GM18909 (cell line): ENCODE data around the gene SERPINI1.
A peak's percentile ranks its signal among the peaks of the same experiment; 100 is the strongest.
"Not testable (repeated sequence)": the region's sequence is repeated elsewhere in the genome, so short reads cannot be mapped to it uniquely, and the experiment has no call there.

Experiments
- ATAC-seq: cut with Tn5 transposase; IDR thresholded peaks from one replicate; pipeline ENCODE4 v1.9.1; 2021; ENCODE audit warnings: mild to moderate bottlenecking; ENCODE audit not compliant: unreplicated experiment, poor library complexity

The SERPINI1 gene

DNA sequence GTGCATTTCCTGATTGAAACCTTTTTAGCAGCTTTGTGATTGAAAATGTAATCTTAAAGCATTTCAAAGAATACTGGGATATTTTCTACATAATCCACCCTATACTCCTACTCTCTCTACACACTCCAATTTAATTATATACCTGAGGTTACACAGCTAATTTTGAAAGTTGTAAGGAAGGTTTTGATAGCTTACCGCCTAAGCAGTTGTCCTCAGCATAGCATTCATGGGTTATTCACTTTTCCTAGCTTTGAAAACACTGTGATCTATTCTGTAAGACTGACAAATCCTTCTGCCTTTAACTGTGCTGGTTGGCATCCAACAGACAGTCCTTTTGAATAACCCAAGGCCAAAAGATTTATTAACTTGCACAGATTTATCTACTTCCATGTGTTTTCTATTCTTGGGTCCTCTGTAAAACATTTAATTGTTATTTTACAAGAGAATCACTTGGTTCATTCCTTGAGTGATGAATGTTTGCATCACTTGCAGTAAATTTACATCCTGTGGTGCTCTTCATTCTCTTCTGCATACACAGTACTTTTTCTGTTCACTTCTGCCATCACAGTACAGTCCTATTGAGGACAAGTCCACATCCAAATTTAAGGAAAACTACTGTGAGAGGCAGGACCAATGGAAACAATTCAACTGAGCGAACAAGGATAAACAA, 44.8 kb downstream of the SERPINI1 start:
- no peak for ATAC-seq

GRCh38 chr3:167783781-167784180, 48.3 kb downstream of the SERPINI1 start:
- no peak for ATAC-seq

DNA sequence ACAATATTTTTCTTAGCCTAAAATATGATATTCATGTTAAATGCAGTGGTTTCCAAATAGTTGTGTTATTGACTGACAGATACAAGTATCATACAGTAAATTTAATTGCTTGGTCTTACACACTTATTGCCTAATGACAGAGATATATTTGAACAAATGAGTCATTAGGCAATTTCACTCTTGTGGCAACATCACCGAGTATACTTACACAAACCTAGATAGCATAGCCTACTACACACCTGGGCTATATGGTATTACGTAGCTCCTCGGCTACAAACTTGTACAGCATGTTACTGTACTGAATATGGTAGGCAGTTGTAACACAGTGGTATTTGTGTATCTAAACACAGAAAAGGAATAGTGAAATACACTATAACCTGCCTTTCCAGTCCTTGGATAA, 50.3 kb downstream of the SERPINI1 start:
- no peak for ATAC-seq

DNA sequence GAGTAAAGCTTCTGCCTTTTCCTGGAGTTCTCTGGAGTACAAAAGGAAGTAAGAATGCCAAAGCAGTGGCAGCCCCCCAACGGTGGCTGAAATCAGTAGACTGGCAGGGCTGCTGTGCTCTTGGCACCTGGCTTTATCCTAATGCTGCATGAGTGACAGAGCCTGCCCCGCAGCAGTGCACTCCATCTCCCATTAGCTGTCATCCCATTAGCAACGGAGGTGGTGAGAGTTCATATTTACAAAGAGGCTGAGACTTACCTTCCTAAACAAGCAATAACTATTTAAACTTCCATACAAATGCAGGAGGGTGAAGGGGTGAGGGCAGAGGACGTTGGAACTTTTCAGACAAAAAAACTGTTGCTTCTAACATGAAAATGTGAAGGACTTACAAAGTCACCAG, 51.9 kb downstream of the SERPINI1 start:
- no peak for ATAC-seq

GRCh38 chr3:167798443-167798842, 62.9 kb downstream of the SERPINI1 start:
- peak; percentile 79 for ATAC-seq

GRCh38 chr3:167808910-167809309, 73.4 kb downstream of the SERPINI1 start:
- ATAC-seq, result no peak

DNA sequence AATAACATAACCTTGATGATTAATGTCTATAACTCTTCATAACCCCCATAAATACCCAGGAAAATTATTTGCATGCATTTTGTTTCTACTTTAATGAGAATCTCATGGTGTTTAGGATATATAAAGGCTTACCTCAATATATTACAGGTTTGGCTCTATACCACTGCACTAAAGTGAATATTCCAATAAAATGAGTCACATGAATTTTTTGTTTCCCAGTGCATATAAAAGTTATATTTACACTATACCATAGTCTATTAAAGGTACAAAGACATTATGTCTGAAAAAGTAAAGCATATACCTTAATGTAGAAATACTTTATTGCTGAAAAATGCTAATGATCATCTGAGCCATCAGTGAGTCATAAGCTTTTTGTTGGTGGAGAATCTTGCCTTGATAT, 74.7 kb downstream of the SERPINI1 start:
- ATAC-seq, result no peak

DNA sequence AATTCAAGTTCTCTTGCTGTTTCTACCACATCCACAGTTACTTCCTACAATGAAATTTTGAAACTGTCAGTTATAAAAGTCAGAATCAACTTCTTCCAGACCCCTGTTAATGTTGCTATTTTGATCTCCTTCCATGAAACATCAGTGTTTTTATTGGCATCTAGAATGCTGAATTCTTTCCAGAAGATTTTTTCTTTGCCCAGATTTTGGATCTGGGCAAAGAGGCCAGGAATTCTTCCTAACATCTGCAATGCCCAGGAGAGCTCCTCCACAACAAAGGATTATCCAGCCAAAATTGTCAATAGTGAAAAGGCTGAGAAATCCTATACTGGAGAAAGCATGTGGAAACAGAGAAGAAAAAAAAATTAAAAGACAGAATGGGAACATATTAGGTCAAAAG, 75.5 kb downstream of the SERPINI1 start:
- no peak for ATAC-seq

DNA sequence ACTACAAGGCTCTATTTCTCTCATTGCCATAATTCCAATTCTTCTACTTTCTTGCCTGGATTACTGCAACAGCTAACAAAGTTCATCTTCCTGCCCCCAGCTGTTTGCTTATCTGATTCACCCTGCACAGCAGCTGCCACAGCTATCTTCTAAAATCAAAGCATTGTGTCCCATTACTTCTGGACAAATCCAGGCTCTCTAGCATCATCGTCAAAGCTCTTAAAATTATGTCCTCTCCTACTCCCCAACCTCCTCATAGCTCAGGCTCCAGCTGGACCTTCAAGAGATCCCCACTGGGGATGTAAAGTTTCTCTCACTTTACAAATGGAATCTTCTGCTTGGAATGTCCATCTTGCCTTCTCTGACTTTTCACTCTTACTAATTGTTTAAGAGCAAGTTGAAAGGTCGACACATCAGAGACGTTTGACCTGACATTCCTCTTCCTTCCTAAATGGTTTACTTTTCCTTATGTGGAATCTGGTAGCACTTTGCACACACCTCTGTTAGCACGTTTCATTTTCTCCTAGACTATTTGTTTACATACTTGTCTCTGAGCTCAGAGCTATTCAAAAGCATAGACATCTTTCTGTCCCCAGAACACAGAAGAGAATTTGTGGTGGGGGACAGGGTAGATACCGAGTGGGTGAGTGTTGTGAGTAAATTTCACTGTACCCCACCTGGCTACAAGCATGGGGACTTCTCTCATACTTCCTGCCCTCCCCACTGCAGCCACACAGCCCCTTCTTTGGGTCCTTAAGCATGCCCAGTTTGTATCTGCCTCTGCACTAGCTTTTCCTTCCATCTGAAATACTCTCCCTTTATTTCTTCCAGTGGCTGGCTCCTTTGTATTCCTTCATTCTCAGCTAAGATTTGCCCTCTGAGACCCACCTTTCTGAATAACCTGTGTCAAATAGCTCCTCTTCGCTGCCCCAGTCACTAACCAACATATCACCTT, 77.9 kb downstream of the SERPINI1 start:
- ATAC-seq, result no peak

DNA sequence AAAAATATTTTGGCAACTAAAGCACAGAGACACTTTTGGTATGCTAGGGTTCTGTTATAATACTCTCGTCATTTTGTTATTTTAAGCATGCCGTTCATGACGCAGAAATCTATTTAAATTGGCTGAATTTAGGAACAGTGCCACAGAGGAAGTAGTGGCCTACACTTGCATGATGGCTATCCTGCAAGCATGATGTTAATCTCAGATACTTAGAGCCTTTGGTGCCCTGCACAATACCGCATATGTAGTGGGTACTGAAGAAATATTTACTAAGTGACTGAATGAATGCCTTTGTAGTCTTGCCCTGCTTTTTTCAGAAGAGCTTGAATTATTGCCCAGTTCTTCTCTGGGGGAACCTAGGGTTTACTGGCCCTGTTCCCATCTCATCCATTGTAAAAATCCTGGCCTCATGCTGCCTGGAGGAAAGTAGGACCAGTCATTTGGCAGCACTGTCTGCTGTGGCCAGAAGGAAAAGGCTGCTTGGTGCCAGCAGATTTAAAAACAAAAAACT, 79.0 kb downstream of the SERPINI1 start:
- ATAC-seq, result no peak

DNA sequence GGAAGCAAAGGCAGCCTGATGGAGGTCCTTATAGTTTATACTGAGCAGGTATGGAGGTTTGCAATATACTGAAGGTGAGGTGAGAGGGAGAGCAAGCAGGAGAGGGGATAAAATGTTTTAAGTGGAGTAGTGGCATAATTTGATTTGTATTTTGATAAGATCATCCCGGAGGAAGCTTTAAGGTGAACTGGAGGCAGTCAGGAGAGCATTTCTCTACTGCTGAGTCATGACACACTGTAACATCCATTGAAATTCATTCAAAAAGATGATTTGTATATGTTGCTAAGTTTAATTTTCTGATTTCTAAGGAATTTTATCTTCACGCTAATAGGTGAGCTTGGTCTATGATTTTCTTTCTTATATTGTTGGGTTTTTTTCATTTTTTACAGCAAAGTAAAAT, 81.4 kb downstream of the SERPINI1 start:
- ATAC-seq, result no peak

DNA sequence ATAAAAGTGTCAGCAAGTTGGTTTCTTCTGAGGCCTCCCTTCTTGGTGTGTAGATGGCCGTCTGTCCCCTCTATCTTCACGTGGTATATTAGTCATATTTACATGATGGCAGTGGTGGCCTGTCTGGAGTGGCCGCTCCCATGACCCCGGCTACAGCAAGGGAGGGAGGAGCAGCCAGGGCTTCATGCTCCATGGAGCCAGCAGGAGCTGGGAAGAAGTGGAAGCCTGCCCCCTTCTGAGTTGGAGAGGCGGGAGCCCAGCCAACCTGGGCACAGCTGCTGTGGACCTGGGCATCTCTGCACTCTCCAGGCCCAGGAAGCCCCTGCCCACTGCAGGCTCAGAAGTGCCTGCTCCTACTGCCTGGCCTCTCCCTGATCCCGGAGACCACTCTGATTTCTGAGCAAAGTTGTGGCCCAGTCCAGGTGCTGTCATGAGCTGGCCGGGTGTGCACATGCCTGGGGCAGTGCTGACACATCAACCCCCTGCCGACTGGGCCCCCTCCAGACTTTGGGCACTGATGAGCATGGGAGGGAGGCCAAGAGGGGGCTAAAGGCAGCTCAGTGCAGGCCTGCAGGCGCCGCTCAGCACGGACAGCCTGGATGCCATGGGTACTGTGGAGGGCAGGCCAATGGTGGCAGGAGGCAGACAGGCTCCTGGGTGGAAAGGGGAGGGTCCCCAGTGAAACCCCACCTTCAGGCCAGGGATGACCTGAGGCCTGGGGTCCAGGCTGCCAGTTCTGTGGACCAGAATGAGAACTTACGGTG, 84.8 kb downstream of the SERPINI1 start:
- ATAC-seq, result no peak

DNA sequence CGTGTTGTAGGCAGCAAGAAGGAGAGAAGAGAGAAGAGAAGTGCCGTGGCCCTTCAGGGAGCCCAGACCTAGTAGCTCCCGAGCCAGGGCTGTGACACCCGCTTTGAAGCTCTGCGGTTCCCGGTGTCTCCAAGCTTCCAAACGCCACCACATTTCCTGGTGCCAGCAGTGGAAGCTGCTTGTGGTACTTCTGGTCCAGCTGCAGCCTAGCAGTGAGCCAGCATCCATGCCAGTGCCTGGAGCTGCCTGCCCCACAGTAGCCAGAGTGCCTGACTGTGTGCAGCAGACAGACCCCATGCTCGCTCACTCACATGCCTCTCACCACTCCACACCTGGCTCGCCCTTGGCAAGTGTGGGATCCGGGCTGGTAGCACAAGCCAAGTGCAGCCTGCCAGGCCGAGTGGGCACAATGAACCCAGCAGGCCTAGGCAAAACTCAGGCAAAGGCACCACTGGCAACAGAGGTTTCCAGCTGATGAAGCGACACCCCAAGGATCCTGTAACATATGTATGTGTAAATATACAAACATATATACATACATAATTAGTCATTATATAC, 85.8 kb downstream of the SERPINI1 start:
- ATAC-seq, result no peak

DNA sequence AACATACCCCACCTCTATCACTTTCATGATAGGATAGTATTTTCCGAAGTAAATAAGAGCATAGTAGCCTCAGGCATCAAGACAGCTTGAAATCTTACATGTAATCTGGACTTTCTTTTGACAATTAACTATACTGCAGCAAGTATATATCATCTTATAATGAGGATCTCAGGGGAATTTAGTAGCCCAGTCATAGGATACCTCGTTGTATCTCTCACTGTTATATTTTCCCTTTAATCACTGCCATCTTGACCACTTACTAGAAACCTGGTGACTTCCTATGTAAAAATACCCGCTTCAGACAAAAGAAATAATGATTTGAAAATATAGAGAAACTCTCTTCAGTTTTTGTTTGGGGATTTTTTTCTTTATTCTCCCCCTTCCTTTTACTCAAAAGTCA, 88.2 kb downstream of the SERPINI1 start:
- ATAC-seq, result no peak

- ATAC-seq, result not testable (repeated sequence)
Observed at GRCh38 chr3:167827588-167827987, 92.1 kb downstream of the SERPINI1 start.

DNA sequence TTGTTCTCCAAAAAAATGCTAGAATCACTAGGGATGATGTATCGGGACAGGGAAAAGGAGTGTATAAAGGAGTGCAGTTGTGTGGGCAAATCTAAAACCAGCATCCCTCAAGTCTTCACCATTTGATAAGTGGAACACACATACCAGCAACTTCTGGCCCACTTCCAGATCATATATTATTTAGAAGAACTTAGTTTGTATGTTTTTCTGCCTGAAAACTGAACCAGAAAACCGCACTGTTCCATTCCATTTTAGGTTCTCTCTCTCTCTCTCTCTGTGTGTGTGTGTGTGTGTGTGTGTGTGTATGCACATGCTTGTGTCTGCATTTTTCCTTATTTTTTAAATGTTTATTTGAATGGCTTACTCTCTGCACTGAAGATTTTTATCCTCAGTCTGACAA, 93.5 kb downstream of the SERPINI1 start:
- no peak for ATAC-seq

DNA sequence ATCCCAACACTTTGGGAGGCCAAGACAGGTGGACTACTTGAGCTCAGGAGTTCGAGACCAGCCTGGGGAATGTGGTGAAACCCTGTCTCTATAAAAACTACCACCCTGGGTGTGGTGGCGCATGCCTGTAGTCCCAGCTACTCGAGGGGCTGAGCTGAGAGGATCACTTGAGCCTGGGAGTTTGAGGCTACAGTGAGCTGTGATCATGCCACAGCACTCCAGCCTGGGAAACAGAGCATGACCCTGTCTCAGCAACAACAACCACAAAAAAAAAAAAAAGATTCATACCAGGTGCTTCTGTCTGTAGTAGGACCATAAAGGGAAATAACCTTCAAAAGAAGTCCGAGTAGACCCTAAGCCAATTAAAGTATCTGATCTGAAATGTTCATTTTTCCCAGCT, 94.5 kb downstream of the SERPINI1 start:
- peak; percentile 62 for ATAC-seq

- ATAC-seq, result no peak
Observed at GRCh38 chr3:167835359-167835758, 99.8 kb downstream of the SERPINI1 start.

DNA sequence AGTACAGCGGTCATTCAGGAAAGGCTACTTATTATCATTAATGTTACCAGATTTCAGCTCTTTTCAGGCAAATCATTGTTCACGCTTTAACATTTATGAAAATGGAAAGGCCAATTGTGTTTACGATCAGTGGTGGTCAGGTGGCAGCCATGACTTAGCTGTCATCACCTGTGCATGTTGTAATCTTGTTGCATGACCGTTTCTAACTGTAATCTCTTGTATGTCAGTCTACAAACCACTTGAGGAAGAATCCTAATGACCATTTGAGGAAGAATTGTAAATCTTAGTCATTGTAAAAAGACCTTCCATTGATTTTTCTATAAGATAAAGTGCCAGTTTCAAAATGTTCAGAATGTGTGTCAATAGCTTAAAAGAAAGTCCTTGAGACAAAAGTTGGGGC, 100.4 kb downstream of the SERPINI1 start:
- ATAC-seq, result no peak

- no peak for ATAC-seq
Observed at GRCh38 chr3:167837466-167837865, 101.9 kb downstream of the SERPINI1 start.
